Activated CD8-positive, alpha-beta T cell treated with anti-CD3 and anti-CD28 coated beads, Interleukin-2, amount 10 ng/mL, durations not matched to agents 7 days and 5 days (primary cell): ENCODE results near the gene CAPZA1. TPM values are rescaled to one million over a fixed set of nuclear protein-coding genes. Genes with fewer than 3 reads are reported as not detected.
A peak's percentile ranks its signal among the peaks of the same experiment; 100 is the strongest.

Experiments
- ATAC-seq: fragments of 150-1000 bp; cut with Tn5 transposase; one replicate; pipeline ENCODE4 v1.10.0; 2021; ENCODE audit warnings: moderate library complexity
- CTCF ChIA-PET: fragments of 350-600 bp; sonication (Branson Sonifier 250); formaldehyde crosslinking; loops from one replicate; lab custom pipeline; 2021; ENCODE audit warnings: antibody characterized with exemption; lab: Charles Lee
- POLR2A ChIA-PET: fragments of 350-600 bp; sonication (Branson Sonifier 250); formaldehyde crosslinking; loops from one replicate; lab custom pipeline; 2021; ENCODE audit warnings: antibody characterized with exemption; lab: Charles Lee
- DNase-seq: peaks from one replicate; pipeline ENCODE4 v3.0.0-alpha.2; 2020
- H3K27ac Mint-ChIP-seq: one replicate; pipeline ENCODE4 v1.8.0; 2021; ENCODE audit warnings: mild to moderate bottlenecking, mixed read lengths
- H3K27me3 Mint-ChIP-seq: one replicate; pipeline ENCODE4 v1.8.0; 2021; ENCODE audit warnings: low read depth, mixed read lengths
- H3K36me3 Mint-ChIP-seq: one replicate; pipeline ENCODE4 v1.8.0; 2021; ENCODE audit warnings: low read depth, mixed read lengths
- H3K4me1 Mint-ChIP-seq: one replicate; pipeline ENCODE4 v1.8.0; 2021; ENCODE audit warnings: low read depth, mixed read lengths
- H3K4me3 Mint-ChIP-seq: one replicate; pipeline ENCODE4 v1.8.0; 2021; ENCODE audit warnings: mild to moderate bottlenecking, mixed read lengths
- H3K9me3 Mint-ChIP-seq: one replicate; pipeline ENCODE4 v1.8.0; 2022; ENCODE audit warnings: mixed read lengths; ENCODE audit not compliant: insufficient read depth
- total RNA-seq, 2 experiments: library from RNA; stranded (reverse); gene quantifications; one replicate each; pipeline ENCODE4 v1.2.3, GENCODE V29; 2021

Gene CAPZA1
- 100 to 1,000 TPM; 279 to 280 TPM for total RNA-seq

GRCh38 chr1:112619518-112620376 lies at the start of gene CAPZA1:
TSS of gene CAPZA1 (plus strand) at chr1:112619832. CDS start at chr1:112619845, 13 bp downstream.
- DNase-seq (peak; percentile 95), ATAC-seq (peak; percentile 80)
- peak within 1 kb of the TSS; percentile 100 for H3K27ac Mint-ChIP-seq
- POLR2A ChIA-PET = interaction anchor here (0.6 to 4.2 kb wide), 20 partner anchors 10 to 1833 kb away, joined by 3 to 46 read pairs (median 4); partner anchors contain the start of genes HIPK1, LRIG2, MOV10 and SLC16A1
- H3K4me1 Mint-ChIP-seq = peaks cover 36% of the 10 kb centered on the region
- CTCF ChIA-PET = interaction anchor here (1.3 kb wide), 1 partner anchor 118 kb away, joined by 6 read pairs; no protein-coding TSS in a partner anchor
- H3K9me3 Mint-ChIP-seq = no peaks in the 10 kb centered on the region
- H3K4me3 Mint-ChIP-seq = peak within 1 kb of the TSS; percentile 100
- H3K36me3 Mint-ChIP-seq = peaks cover 37% of the 10 kb centered on the region
- H3K27me3 Mint-ChIP-seq = no peaks in the 10 kb centered on the region

DNA sequence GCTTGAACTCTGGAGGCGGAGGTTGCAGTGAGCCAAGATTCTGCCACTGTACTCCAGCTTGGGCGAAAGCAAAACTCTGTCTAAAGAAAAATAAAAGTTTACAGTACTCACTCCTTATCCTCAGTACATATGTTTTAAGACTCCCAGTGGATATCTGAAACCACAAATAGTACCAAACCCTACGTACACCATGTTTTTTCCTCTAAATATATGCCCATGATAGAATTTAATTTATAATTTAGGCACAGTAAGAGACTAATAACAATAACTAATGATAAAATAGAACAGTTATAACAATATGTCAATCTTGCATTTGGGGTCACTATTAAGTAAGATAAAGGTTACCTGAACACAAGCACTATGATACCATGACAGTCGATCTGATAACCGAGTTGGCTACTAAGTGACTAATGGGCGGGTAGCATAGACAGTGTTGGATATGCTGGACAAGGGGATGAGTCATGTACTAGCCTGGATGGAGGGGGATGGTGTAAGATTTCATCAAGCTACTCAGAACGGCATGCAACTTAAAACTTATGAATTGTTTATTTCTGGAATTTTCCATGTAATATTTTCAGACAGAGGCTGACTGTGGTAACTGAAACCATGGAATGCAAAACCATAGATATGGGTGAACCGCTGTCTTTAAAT lies 44.4 kb upstream of the CAPZA1 start:
- ATAC-seq (no peak), DNase-seq (no peak)
- H3K4me1 Mint-ChIP-seq = no peaks in the 10 kb centered on the region
- H3K9me3 Mint-ChIP-seq = no peaks in the 10 kb centered on the region
- H3K27me3 Mint-ChIP-seq = no peaks in the 10 kb centered on the region
- CTCF ChIA-PET = no interaction called here
- no peak overlapping the region for H3K4me3 Mint-ChIP-seq
- peaks cover 10% of the 10 kb centered on the region for H3K36me3 Mint-ChIP-seq
- no peak overlapping the region for H3K27ac Mint-ChIP-seq
- POLR2A ChIA-PET = no interaction called here

- DNase-seq (no peak), ATAC-seq (no peak)
- ChIA-PET CTCF (no interaction called here), POLR2A (interaction anchor here (0.6 kb wide), 1 partner anchor 65 kb away, joined by 3 read pairs; no protein-coding TSS in a partner anchor)
- no peak overlapping the region for H3K4me3 Mint-ChIP-seq
- no peak overlapping the region for H3K27ac Mint-ChIP-seq
- H3K9me3 Mint-ChIP-seq = no peaks in the 10 kb centered on the region
- peaks cover 10% of the 10 kb centered on the region for H3K36me3 Mint-ChIP-seq
- no peaks in the 10 kb centered on the region for H3K27me3 Mint-ChIP-seq
- H3K4me1 Mint-ChIP-seq = no peaks in the 10 kb centered on the region
Observed at GRCh38 chr1:112576240-112576639, 43.4 kb upstream of the CAPZA1 start.

DNA sequence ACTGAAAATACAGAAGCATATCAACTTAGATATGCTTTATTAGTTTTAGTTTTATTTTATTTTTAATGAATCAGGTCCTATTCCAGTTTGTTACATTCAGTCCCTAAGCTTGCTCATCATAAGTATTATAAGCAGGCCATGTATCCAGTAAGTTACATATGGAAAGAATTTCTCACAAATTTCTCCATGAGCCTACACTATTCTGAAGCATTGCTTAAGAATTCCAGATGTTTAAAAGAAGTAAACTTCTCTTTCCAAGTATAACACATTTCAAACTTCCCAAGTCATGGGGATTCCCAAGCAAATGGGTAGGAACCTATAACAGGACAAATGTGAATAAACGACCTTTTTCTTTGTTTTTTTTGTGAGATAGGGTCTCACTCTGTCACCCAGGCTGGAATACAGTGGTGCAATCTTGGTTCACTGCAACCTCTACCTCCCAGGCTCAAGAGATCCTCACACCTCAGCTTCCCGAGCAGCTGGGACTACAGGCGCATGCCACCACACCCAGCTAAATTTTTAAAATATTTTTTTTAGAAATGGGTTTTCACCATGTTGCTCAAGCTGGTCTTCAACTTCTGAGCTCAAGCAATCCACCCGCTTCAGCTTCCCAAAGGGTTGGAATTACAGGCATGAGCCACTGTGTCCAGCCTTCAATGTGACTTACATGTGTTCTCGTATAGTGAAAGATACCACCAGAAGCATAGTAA lies 39.7 kb upstream of the CAPZA1 start:
- H3K27ac Mint-ChIP-seq = no peak overlapping the region
- CTCF ChIA-PET = no interaction called here
- POLR2A ChIA-PET = no interaction called here

DNA sequence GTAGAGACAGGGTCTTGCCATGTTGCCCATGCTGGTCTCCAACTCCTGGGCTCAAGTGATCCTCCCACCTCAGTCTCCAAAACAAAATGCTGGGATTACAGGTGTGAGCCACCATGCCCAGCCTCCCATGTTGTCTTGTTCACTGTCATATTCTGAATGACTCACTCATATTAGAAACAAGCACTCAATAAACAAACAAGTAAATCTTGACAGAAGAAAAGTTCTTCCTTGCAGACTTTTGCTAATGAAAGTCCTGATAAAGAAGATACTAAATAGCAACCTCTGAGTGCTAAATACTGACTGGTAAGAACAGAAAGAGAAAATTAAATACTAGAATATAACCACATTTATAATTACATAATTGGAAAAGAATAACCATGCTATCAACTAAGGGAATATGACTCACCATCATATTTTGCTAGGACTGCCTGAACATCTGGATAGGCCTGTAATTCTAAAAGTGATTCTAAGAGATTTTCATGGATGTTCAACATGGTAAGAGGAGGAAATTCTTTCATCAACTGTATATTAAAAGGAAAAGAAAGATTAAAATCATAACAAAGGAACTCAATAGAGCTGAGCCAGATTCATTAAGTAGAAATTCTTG lies 37.9 kb upstream of the CAPZA1 start:
- H3K27me3 Mint-ChIP-seq = no peaks in the 10 kb centered on the region
- ATAC-seq (no peak), DNase-seq (no peak)
- CTCF ChIA-PET = no interaction called here
- no peak overlapping the region for H3K27ac Mint-ChIP-seq
- POLR2A ChIA-PET = no interaction called here
- H3K36me3 Mint-ChIP-seq = peaks cover 4% of the 10 kb centered on the region
- no peaks in the 10 kb centered on the region for H3K4me1 Mint-ChIP-seq
- no peaks in the 10 kb centered on the region for H3K9me3 Mint-ChIP-seq
- no peak overlapping the region for H3K4me3 Mint-ChIP-seq

More for the DNA sequence above, 39.7 kb upstream of the CAPZA1 start:
- ATAC-seq = no peak
- H3K36me3 Mint-ChIP-seq = peaks cover 9% of the 10 kb centered on the region
- H3K4me3 Mint-ChIP-seq = no peak overlapping the region
- no peaks in the 10 kb centered on the region for H3K4me1 Mint-ChIP-seq
- H3K27me3 Mint-ChIP-seq = no peaks in the 10 kb centered on the region
- no peak for DNase-seq
- no peaks in the 10 kb centered on the region for H3K9me3 Mint-ChIP-seq

- Mint-ChIP-seq H3K27ac (no peak overlapping the region), H3K27me3 (no peaks in the 10 kb centered on the region), H3K36me3 (peaks cover 2% of the 10 kb centered on the region), H3K4me1 (no peaks in the 10 kb centered on the region), H3K9me3 (no peaks in the 10 kb centered on the region), H3K4me3 (no peak overlapping the region)
- ATAC-seq = no peak
- no peak for DNase-seq
- ChIA-PET POLR2A (no interaction called here), CTCF (interaction anchor here (0.6 to 0.7 kb wide), 2 partner anchors 81 to 1497 kb away, joined by 4 to 5 read pairs; no protein-coding TSS in a partner anchor)
Observed at GRCh38 chr1:112583366-112583765, 36.3 kb upstream of the CAPZA1 start.

- Mint-ChIP-seq H3K4me3 (no peak overlapping the region), H3K4me1 (no peaks in the 10 kb centered on the region), H3K27me3 (no peaks in the 10 kb centered on the region), H3K36me3 (peaks cover 15% of the 10 kb centered on the region), H3K27ac (no peak overlapping the region), H3K9me3 (peaks cover 8% of the 10 kb centered on the region)
- ATAC-seq = no peak
- ChIA-PET POLR2A (no interaction called here), CTCF (interaction anchor here (0.7 kb wide), 1 partner anchor 29 kb away, joined by 3 read pairs; no protein-coding TSS in a partner anchor)
- DNase-seq = no peak
Observed at GRCh38 chr1:112589766-112590165, 29.9 kb upstream of the CAPZA1 start.

DNA sequence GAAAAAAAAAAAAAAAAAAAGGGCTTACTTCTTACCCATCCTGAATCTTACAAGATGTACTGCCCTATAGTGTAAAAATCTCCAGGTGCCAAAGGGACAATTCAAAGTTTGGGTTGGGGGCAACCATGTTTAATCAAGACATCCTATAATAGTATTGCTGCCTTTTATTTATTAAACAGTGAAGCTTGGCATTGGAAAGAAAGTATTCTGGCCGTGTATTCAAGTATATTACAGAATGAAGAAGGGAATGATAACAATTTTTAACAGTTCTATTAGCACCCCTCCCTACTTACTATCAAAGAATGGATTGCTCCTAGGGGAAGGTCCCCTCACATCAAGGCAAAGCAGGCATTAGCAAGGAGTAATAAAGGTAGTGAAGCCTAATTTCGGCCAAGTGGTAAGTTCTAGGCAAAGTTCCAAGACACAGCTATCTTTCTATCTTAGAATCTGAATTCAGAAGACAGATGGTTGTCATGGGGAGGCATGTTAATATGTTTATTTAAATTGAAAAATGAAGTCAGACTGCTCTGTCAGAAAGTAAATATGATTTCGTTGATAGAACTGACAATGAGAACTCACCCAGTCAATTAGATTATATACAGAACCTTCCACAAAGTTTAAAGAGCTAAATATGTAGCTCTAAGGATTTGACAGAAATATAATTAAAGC lies 25.3 kb upstream of the CAPZA1 start:
- Mint-ChIP-seq H3K9me3 (peaks cover under 1% of the 10 kb centered on the region), H3K27me3 (no peaks in the 10 kb centered on the region), H3K36me3 (peaks cover 14% of the 10 kb centered on the region), H3K27ac (no peak overlapping the region), H3K4me3 (no peak overlapping the region), H3K4me1 (no peaks in the 10 kb centered on the region)
- ChIA-PET POLR2A (no interaction called here), CTCF (interaction anchor here (1.0 to 1.4 kb wide), 3 partner anchors 19 to 92 kb away, joined by 3 to 4 read pairs (median 3); no protein-coding TSS in a partner anchor)
- ATAC-seq (no peak), DNase-seq (no peak)

- Mint-ChIP-seq H3K9me3 (no peaks in the 10 kb centered on the region), H3K4me3 (no peak overlapping the region), H3K27ac (peak overlapping the region; percentile 43), H3K4me1 (no peaks in the 10 kb centered on the region), H3K27me3 (no peaks in the 10 kb centered on the region), H3K36me3 (peaks cover 7% of the 10 kb centered on the region)
- POLR2A ChIA-PET = no interaction called here
- CTCF ChIA-PET = interaction anchor here (1.1 kb wide), 1 partner anchor 208 kb away, joined by 4 read pairs; no protein-coding TSS in a partner anchor
- no peak for ATAC-seq
- no peak for DNase-seq
Observed at GRCh38 chr1:112599477-112599876, 20.2 kb upstream of the CAPZA1 start.

DNA sequence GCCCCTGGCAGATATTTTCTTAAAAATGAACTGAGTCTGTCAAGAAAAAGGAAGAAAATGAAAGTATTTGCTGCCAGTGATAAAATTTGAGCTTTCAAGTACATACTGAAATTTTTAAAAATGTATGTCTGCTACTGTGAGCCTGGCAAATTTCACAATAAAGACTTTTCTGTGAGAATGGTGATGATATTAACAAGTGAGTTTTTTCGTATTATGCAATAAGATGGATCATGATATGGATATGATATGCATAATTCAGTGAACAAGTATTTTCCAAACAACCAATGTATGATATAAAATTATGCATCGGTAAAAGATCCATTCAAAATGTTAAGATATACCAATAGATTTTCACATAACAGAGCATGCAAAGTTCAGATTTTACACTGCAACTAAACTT lies 16.6 kb upstream of the CAPZA1 start:
- Mint-ChIP-seq H3K4me3 (no peak overlapping the region), H3K4me1 (no peaks in the 10 kb centered on the region), H3K36me3 (peaks cover 16% of the 10 kb centered on the region), H3K27me3 (no peaks in the 10 kb centered on the region), H3K27ac (no peak overlapping the region), H3K9me3 (no peaks in the 10 kb centered on the region)
- no peak for DNase-seq
- no peak for ATAC-seq
- ChIA-PET CTCF (no interaction called here), POLR2A (no interaction called here)

DNA sequence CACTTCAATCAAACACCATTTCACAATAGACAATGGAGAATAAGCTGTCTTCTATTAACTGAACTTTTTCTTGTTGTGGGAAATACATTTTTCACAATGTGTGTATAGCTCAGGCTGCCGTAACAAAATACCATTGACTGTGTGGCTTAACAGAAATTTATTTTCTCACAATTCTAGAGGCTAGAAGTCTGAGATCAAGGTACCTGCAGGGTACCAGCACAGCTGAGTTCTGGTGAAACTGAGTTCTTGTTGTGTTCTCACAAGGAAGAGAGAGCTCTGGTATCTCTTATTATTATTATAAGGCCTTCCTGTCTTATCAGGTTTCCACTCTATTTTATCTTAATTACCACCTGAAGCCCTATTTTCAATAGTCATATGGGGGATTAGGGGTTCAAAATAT lies 16.1 kb upstream of the CAPZA1 start:
- no peak for DNase-seq
- Mint-ChIP-seq H3K4me3 (no peak overlapping the region), H3K4me1 (no peaks in the 10 kb centered on the region), H3K27me3 (no peaks in the 10 kb centered on the region), H3K27ac (no peak overlapping the region), H3K9me3 (no peaks in the 10 kb centered on the region), H3K36me3 (peaks cover 18% of the 10 kb centered on the region)
- ChIA-PET POLR2A (no interaction called here), CTCF (no interaction called here)
- ATAC-seq = no peak
